H1 (cell line): Measurements from ENCODE around the gene COL8A1. TPM values are rescaled to one million over a fixed set of nuclear protein-coding genes. Genes with fewer than 3 reads are reported as not detected.

Experiments used
- BACH1 ChIP-seq: IDR thresholded peaks from 2 replicates; pipeline ENCODE4 v1.6.1; 2012; ENCODE audit warnings: low read length, improper control_type of control experiment
- BRCA1 ChIP-seq: IDR thresholded peaks from 2 replicates; pipeline ENCODE4 v1.6.1; 2012; ENCODE audit warnings: low read depth, low read length, improper control_type of control experiment
- CBX8 ChIP-seq: fragments of 300-800, 300-1000 bp; sonication (generic); IDR thresholded peaks from 2 replicates; pipeline ENCODE4 v1.7.1; 2016; ENCODE audit warnings: low read depth, low read length, borderline replicate concordance
- EP300 ChIP-seq, 2 experiments: IDR thresholded peaks; 1 replicate in 1 of 2; 2 replicates in 1 of 2; pipeline ENCODE4 v1.6.1; 2011 to 2012; ENCODE audit warnings: low read depth in 2 of 2, low read length in 2 of 2, mild to moderate bottlenecking in 2 of 2, borderline replicate concordance in 1 of 2, inconsistent platforms in 1 of 2, moderate library complexity in 1 of 2
- KDM4A ChIP-seq: IDR thresholded peaks from one replicate; pipeline ENCODE4 v1.7.1; 2012; ENCODE audit warnings: low read depth, mild to moderate bottlenecking, moderate library complexity, low read length, inconsistent platforms; ENCODE audit not compliant: severe bottlenecking
- POU5F1 ChIP-seq: IDR thresholded peaks from 2 replicates; pipeline ENCODE4 v1.6.1; 2011; ENCODE audit warnings: low read depth, mild to moderate bottlenecking, low read length, moderate library complexity
- RXRA ChIP-seq: IDR thresholded peaks from 2 replicates; pipeline ENCODE4 v1.6.1; 2011; ENCODE audit warnings: low read depth, mild to moderate bottlenecking, low read length, moderate library complexity; ENCODE audit not compliant: insufficient read depth
- SP2 ChIP-seq: IDR thresholded peaks from 2 replicates; pipeline ENCODE4 v1.6.1; 2012; ENCODE audit warnings: mild to moderate bottlenecking, low read length, inconsistent platforms
- polyA plus RNA-seq, 7 experiments: library from polyadenylated mRNA; depleted of rRNA in 3 of 7; stranded (reverse) in 5 of 7; unstranded in 2 of 7; fragments of >200 nt in 5 of 7; fragments of 200-250 nt in 2 of 7; gene quantifications; 1 replicate in 5 of 7; 2 replicates in 1 of 7; 4 replicates in 1 of 7; pipeline versions ENCODE4 v1.2.1 to v1.2.3, GENCODE V29; 2011 to 2013; ENCODE audit warnings: missing spikeins in 2 of 7, mixed read lengths in 2 of 7
- total RNA-seq: library from RNA; stranded (reverse); fragmentation: NEBNext Ultra II Directional; extraction: Animal tissue kit (Norgen Biotek cat#: 25700); gene quantifications from 2 replicates; pipeline ENCODE4 v1.2.1, GENCODE V29; 2021
- TF ChIP-seq, protein P1 (sequence below): fragments of 300-600 bp; sonication (generic); IDR thresholded peaks from 2 replicates; pipeline ENCODE4 v1.7.1; 2012; ENCODE audit warnings: low read length, moderate library complexity, mild to moderate bottlenecking, inconsistent platforms; ENCODE audit not compliant: insufficient replicate concordance

The COL8A1 gene
- total and polyA plus RNA-seq, 2 of the 8 experiments (the other 6 are each of a cell fraction or from before 2014, with no cell fraction given), result 0.21 to 1.2 TPM

- TF ChIP-seq, protein P1, sequence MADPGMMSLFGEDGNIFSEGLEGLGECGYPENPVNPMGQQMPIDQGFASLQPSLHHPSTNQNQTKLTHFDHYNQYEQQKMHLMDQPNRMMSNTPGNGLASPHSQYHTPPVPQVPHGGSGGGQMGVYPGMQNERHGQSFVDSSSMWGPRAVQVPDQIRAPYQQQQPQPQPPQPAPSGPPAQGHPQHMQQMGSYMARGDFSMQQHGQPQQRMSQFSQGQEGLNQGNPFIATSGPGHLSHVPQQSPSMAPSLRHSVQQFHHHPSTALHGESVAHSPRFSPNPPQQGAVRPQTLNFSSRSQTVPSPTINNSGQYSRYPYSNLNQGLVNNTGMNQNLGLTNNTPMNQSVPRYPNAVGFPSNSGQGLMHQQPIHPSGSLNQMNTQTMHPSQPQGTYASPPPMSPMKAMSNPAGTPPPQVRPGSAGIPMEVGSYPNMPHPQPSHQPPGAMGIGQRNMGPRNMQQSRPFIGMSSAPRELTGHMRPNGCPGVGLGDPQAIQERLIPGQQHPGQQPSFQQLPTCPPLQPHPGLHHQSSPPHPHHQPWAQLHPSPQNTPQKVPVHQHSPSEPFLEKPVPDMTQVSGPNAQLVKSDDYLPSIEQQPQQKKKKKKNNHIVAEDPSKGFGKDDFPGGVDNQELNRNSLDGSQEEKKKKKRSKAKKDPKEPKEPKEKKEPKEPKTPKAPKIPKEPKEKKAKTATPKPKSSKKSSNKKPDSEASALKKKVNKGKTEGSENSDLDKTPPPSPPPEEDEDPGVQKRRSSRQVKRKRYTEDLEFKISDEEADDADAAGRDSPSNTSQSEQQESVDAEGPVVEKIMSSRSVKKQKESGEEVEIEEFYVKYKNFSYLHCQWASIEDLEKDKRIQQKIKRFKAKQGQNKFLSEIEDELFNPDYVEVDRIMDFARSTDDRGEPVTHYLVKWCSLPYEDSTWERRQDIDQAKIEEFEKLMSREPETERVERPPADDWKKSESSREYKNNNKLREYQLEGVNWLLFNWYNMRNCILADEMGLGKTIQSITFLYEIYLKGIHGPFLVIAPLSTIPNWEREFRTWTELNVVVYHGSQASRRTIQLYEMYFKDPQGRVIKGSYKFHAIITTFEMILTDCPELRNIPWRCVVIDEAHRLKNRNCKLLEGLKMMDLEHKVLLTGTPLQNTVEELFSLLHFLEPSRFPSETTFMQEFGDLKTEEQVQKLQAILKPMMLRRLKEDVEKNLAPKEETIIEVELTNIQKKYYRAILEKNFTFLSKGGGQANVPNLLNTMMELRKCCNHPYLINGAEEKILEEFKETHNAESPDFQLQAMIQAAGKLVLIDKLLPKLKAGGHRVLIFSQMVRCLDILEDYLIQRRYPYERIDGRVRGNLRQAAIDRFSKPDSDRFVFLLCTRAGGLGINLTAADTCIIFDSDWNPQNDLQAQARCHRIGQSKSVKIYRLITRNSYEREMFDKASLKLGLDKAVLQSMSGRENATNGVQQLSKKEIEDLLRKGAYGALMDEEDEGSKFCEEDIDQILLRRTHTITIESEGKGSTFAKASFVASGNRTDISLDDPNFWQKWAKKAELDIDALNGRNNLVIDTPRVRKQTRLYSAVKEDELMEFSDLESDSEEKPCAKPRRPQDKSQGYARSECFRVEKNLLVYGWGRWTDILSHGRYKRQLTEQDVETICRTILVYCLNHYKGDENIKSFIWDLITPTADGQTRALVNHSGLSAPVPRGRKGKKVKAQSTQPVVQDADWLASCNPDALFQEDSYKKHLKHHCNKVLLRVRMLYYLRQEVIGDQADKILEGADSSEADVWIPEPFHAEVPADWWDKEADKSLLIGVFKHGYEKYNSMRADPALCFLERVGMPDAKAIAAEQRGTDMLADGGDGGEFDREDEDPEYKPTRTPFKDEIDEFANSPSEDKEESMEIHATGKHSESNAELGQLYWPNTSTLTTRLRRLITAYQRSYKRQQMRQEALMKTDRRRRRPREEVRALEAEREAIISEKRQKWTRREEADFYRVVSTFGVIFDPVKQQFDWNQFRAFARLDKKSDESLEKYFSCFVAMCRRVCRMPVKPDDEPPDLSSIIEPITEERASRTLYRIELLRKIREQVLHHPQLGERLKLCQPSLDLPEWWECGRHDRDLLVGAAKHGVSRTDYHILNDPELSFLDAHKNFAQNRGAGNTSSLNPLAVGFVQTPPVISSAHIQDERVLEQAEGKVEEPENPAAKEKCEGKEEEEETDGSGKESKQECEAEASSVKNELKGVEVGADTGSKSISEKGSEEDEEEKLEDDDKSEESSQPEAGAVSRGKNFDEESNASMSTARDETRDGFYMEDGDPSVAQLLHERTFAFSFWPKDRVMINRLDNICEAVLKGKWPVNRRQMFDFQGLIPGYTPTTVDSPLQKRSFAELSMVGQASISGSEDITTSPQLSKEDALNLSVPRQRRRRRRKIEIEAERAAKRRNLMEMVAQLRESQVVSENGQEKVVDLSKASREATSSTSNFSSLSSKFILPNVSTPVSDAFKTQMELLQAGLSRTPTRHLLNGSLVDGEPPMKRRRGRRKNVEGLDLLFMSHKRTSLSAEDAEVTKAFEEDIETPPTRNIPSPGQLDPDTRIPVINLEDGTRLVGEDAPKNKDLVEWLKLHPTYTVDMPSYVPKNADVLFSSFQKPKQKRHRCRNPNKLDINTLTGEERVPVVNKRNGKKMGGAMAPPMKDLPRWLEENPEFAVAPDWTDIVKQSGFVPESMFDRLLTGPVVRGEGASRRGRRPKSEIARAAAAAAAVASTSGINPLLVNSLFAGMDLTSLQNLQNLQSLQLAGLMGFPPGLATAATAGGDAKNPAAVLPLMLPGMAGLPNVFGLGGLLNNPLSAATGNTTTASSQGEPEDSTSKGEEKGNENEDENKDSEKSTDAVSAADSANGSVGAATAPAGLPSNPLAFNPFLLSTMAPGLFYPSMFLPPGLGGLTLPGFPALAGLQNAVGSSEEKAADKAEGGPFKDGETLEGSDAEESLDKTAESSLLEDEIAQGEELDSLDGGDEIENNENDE, result no peak
- TF ChIP-seq BACH1 (no peak), RXRA (no peak), SP2 (no peak), KDM4A (no peak), BRCA1 (no peak), POU5F1 (no peak), EP300 (IDR thresholded peaks at IDR 0.05; ENCODE audit: borderline replicate concordance in 1 of 2, low read depth in 2 of 2, low read length in 2 of 2) (no peak), CBX8 (no peak)
Measured at GRCh38 chr3:99698932-99699331, 60.5 kb downstream of the COL8A1 start (continued).
